Dermis lymphatic vessel endothelial cell (primary cell): Measurements from ENCODE around the gene GAST. TPM values are rescaled to one million over a fixed set of nuclear protein-coding genes. Genes with fewer than 3 reads are reported as not detected.

ENCODE experiments used
- total RNA-seq: library from RNA; depleted of rRNA; stranded (reverse); fragments of >200 nt; gene quantifications from 2 replicates; pipeline ENCODE4 v1.2.1, GENCODE V29; 2014

GAST gene
- total RNA-seq: not detected in 2 replicates

GRCh38 chr17:41711669-41712400 is at the start of gene GAST:
Gene GAST, plus strand, starts transcription at chr17:41712331. Its CDS starts 3,106 bp downstream, at chr17:41715437.

DNA sequence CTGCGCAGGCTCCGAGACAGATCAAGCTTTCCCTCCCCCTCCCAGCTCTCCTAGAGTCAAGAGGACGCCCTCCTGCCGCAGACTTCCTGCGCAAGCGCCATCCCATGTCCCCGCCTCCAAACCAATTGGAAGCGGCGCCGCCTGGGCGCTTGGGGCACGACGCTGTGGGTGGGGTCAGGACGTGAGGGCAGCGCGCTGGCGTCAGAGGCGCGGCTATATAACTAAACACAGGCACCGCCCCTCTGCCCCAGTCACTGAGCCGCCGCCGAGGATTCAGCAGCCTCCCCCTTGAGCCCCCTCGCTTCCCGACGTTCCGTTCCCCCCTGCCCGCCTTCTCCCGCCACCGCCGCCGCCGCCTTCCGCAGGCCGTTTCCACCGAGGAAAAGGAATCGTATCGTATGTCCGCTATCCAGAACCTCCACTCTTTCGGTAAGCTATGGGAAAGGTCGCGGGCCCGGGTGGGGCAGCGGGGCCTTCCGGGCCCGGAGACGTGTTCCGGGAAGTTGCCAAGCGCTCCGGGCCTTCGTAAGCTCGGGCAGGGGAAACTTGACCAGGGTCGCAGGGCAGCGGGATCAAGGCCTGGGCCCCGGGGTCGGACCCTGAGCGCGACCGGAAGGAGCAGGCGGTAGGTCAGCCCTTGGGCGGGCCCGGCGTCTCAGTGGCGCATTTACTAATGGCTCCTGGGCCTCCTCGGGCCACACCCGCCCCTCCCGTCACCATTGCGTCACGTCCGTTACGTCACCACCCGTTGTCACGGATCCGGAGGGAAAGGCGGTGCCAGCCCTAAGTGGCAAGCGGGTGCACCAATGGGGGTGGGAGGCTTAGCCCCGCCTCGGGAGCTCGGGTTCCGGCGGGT is 23.3 kb upstream of the GAST start, which contains the start of gene EIF1:
EIF1 (plus strand) TSS at position 245 of the 856 bp plus-strand sequence; CDS start at position 399, 154 bp downstream.

GRCh38 chr17:41734139-41734948 is 22.2 kb downstream of the GAST start, which contains the start of gene HAP1:
Gene HAP1, minus strand, starts transcription at chr17:41734643. Its CDS starts 9 bp downstream, at chr17:41734634.

Other genes with a start within 250 kb of the GAST start
- gene KRT32, start 244.9 kb upstream of the GAST start, total RNA-seq: not detected in 2 replicates
- not detected in 2 replicates for gene KRT35, start 231.2 kb upstream of the GAST start, total RNA-seq
- gene KRT36, start 222.4 kb upstream of the GAST start, total RNA-seq: 0.22 and 0.34 TPM in 2 replicates
- not detected in 2 replicates for gene KRT13, start 206.7 kb upstream of the GAST start, total RNA-seq
- under 0.01 TPM in 2 replicates for gene KRT15, start 193.4 kb upstream of the GAST start, total RNA-seq
- gene KRT19, start 184.0 kb upstream of the GAST start, total RNA-seq: 0.43 and 0.65 TPM in 2 replicates
- gene KRT9, start 140.3 kb upstream of the GAST start, total RNA-seq: not detected in 2 replicates
- not detected in 2 replicates for gene KRT14, start 125.4 kb upstream of the GAST start, total RNA-seq
- gene KRT16, start 99.6 kb upstream of the GAST start, total RNA-seq: not detected in 2 replicates
- gene KRT17, start 87.8 kb upstream of the GAST start, total RNA-seq: 0.09 and 0.11 TPM in 2 replicates
- 73.2 and 98.0 TPM in 2 replicates for gene EIF1, start 23.4 kb upstream of the GAST start, total RNA-seq
- gene HAP1, start 22.3 kb downstream of the GAST start, total RNA-seq: 0.09 and 0.65 TPM in 2 replicates
- 294 and 328 TPM in 2 replicates for gene JUP, start 74.4 kb downstream of the GAST start, total RNA-seq
- gene P3H4, start 99.6 kb downstream of the GAST start, total RNA-seq: 45.5 and 51.5 TPM in 2 replicates
- gene FKBP10, start 100.7 kb downstream of the GAST start, total RNA-seq: 134 and 149 TPM in 2 replicates
- 74.8 and 87.1 TPM in 2 replicates for gene NT5C3B, start 123.9 kb downstream of the GAST start, total RNA-seq
- gene KLHL10, start 125.5 kb downstream of the GAST start, total RNA-seq: under 0.01 TPM in 2 replicates
- gene KLHL11, start 153.1 kb downstream of the GAST start, total RNA-seq: 26.1 and 37.9 TPM in 2 replicates
- gene ACLY, start 206.6 kb downstream of the GAST start, total RNA-seq: 159 and 189 TPM in 2 replicates
- 0.11 and 0.34 TPM in 2 replicates for gene ODAD4, start 218.3 kb downstream of the GAST start, total RNA-seq